Measurements from ENCODE around the gene FCAR.
"Not testable (repeated sequence)": the region's sequence is repeated elsewhere in the genome, so short reads cannot be mapped to it uniquely, and the experiment has no call there.

DNA sequence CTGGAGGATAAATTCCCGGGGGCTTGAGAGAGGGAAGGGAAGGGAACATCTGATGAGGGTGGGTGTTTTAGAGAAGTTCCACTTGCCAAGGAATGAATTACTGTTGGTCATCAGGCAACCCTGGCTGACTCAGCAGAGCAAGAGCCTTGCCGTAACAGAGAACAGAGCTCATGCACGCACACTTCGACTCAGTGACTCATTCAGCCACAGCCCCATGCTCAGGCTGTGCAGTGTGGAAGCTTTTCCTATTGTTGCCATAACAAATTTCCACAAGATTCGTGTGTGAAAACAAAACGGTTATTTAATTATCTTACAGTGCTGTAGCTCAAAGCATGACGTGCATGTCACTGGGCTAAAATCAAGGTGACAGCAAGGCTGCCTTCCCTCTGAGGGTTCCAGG lies 14.6 kb upstream of the FCAR start:
- TF ChIP-seq EGR1, SRF (IDR thresholded peaks at IDR 0.05; ENCODE audit: low read depth): not testable (repeated sequence)
- TF ChIP-seq, protein P1, sequence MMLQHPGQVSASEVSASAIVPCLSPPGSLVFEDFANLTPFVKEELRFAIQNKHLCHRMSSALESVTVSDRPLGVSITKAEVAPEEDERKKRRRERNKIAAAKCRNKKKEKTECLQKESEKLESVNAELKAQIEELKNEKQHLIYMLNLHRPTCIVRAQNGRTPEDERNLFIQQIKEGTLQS (IDR thresholded peaks at IDR 0.05) = not testable (repeated sequence)
- TF ChIP-seq, protein P2, sequence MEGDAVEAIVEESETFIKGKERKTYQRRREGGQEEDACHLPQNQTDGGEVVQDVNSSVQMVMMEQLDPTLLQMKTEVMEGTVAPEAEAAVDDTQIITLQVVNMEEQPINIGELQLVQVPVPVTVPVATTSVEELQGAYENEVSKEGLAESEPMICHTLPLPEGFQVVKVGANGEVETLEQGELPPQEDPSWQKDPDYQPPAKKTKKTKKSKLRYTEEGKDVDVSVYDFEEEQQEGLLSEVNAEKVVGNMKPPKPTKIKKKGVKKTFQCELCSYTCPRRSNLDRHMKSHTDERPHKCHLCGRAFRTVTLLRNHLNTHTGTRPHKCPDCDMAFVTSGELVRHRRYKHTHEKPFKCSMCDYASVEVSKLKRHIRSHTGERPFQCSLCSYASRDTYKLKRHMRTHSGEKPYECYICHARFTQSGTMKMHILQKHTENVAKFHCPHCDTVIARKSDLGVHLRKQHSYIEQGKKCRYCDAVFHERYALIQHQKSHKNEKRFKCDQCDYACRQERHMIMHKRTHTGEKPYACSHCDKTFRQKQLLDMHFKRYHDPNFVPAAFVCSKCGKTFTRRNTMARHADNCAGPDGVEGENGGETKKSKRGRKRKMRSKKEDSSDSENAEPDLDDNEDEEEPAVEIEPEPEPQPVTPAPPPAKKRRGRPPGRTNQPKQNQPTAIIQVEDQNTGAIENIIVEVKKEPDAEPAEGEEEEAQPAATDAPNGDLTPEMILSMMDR (IDR thresholded peaks at IDR 0.05 in 2 of 3, conservative IDR thresholded peaks at IDR 0.05 in 1 of 3; ENCODE audit: borderline replicate concordance in 1 of 3, insufficient read depth in 1 of 3, low read depth in 2 of 3, low read length in 2 of 3) = not testable (repeated sequence)
